Smooth muscle cell of the brain vasculature (primary cell): ENCODE measurements around the gene SCN3A.

Experiments
- DNase-seq: peaks from one replicate; pipeline ENCODE4 v3.0.0-alpha.2; 2012; ENCODE audit warnings: low read depth, low spot score

Gene SCN3A

GRCh38 chr2:165112133-165112573 is 91.7 kb downstream of the SCN3A start:
- DNase-seq = no peak

GRCh38 chr2:165110394-165110793 is 93.5 kb downstream of the SCN3A start:
- DNase-seq = no peak

GRCh38 chr2:165109915-165110314 is 93.9 kb downstream of the SCN3A start:
- DNase-seq = no peak

GRCh38 chr2:165105926-165106325 is 97.9 kb downstream of the SCN3A start:
- DNase-seq = no peak

GRCh38 chr2:165087933-165088901 is 115.6 kb downstream of the SCN3A start:
- no peak for DNase-seq

- DNase-seq = no peak
These were observed 117.5 kb downstream of the SCN3A start for GRCh38 chr2:165086337-165086736.

GRCh38 chr2:165083326-165083725 is 120.5 kb downstream of the SCN3A start:
- DNase-seq = no peak

GRCh38 chr2:165082479-165082878 is 121.4 kb downstream of the SCN3A start:
- no peak for DNase-seq

- DNase-seq = no peak
These were observed 122.6 kb downstream of the SCN3A start for GRCh38 chr2:165081276-165081675.

GRCh38 chr2:165079432-165079831 is 124.4 kb downstream of the SCN3A start:
- DNase-seq = no peak

GRCh38 chr2:165078913-165079312 is 124.9 kb downstream of the SCN3A start:
- DNase-seq = no peak

GRCh38 chr2:165074884-165075283 is 129.0 kb downstream of the SCN3A start:
- no peak for DNase-seq

- DNase-seq = no peak
These were observed 129.5 kb downstream of the SCN3A start for GRCh38 chr2:165074323-165074722.

GRCh38 chr2:165070076-165070475 is 133.8 kb downstream of the SCN3A start:
- DNase-seq = no peak

GRCh38 chr2:165069151-165069550 is 134.7 kb downstream of the SCN3A start:
- no peak for DNase-seq

GRCh38 chr2:165068487-165068757 is 135.4 kb downstream of the SCN3A start:
- DNase-seq = no peak

- DNase-seq = peak; percentile 35
These were observed 136.0 kb downstream of the SCN3A start for GRCh38 chr2:165067643-165068486.

- DNase-seq = no peak
These were observed 139.1 kb downstream of the SCN3A start for GRCh38 chr2:165064743-165065142.

GRCh38 chr2:165060411-165060810 is 143.4 kb downstream of the SCN3A start:
- DNase-seq = no peak

GRCh38 chr2:165058476-165059265 is 145.2 kb downstream of the SCN3A start:
- no peak for DNase-seq

- no peak for DNase-seq
These were observed 145.9 kb downstream of the SCN3A start for GRCh38 chr2:165057931-165058330.

- no peak for DNase-seq
These were observed 146.5 kb downstream of the SCN3A start for GRCh38 chr2:165057308-165057707.
